ACC112 (cell line): ENCODE data around the gene MMEL1.
"Not testable (repeated sequence)": the region's sequence is repeated elsewhere in the genome, so short reads cannot be mapped to it uniquely, and the experiment has no call there.

Experiments
- H2AFZ ChIP-seq: fragments of 200-600 bp; sonication (generic); one replicate; pipeline ENCODE4 v1.6.0; 2017; ENCODE audit warnings: antibody characterized with exemption, low read length; ENCODE audit not compliant: unreplicated experiment
- H3K27ac ChIP-seq: fragments of 200-600 bp; sonication (generic); 2 replicates; pipeline ENCODE4 v1.5.1; 2014; ENCODE audit warnings: low read depth, mild to moderate bottlenecking, antibody characterized with exemption, low read length, moderate library complexity
- H3K27me3 ChIP-seq: fragments of 200-600 bp; sonication (generic); 2 replicates; pipeline ENCODE4 v1.6.1; 2014; ENCODE audit warnings: mild to moderate bottlenecking, antibody characterized with exemption, low read length, moderate library complexity, mixed read lengths; ENCODE audit not compliant: insufficient read depth
- H3K36me3 ChIP-seq: fragments of 200-600 bp; sonication (generic); 2 replicates; pipeline ENCODE4 v1.6.1; 2016; ENCODE audit warnings: mild to moderate bottlenecking, antibody characterized with exemption, low read length, moderate library complexity, mixed read lengths; ENCODE audit not compliant: insufficient read depth
- H3K4me1 ChIP-seq: fragments of 200-600 bp; sonication (generic); one replicate; pipeline ENCODE4 v1.6.1; 2016; ENCODE audit warnings: low read length, mixed read lengths; ENCODE audit not compliant: insufficient read depth, unreplicated experiment, control insufficient read depth
- H3K4me3 ChIP-seq: fragments of 200-600 bp; sonication (generic); 2 replicates; pipeline ENCODE4 v1.5.1; 2014; ENCODE audit warnings: mild to moderate bottlenecking, low read depth, low read length
- H3K79me2 ChIP-seq: fragments of 200-600 bp; sonication (generic); one replicate; pipeline ENCODE4 v1.6.0; 2016; ENCODE audit warnings: low read length; ENCODE audit not compliant: control insufficient read depth, unreplicated experiment, insufficient read depth

Gene MMEL1

DNA sequence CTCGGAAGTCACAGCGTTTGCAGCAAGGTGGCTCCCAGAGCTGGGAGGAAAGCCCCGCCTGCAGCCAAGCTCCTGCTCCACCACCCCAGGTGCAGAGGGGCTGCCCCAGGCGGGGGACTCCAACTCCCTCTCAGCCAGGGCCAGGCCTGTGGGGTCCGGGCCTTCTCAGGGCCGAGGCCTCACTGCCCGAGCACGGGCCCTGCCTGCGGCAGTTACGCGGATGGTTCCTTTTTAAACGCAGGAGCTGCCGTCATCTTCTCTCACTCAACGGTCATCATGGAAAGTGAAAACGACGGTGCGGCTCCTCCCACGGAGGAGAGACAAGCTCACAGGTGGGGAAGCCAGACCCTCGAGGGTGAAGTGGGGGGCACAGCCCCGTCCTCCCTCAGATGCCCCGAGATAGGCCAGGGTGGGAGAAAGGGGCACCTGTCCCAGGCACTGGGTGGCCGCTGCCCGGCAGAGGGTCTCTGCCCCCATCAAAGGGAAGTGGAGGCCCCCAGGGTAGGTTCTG lies 55.2 kb downstream of the MMEL1 start:
- H3K36me3 ChIP-seq, H3K27ac ChIP-seq, H3K4me1 ChIP-seq, H3K79me2 ChIP-seq, H3K4me3 ChIP-seq, H2AFZ ChIP-seq: not testable (repeated sequence)
- peaks cover 26% of the 10 kb centered on the region for H3K27me3 ChIP-seq

- Histone ChIP-seq H3K4me1 (no peaks in the 10 kb centered on the region), H3K79me2 (no peaks in the 10 kb centered on the region), H3K27me3 (peaks cover 28% of the 10 kb centered on the region), H3K36me3 (no peaks in the 10 kb centered on the region), H2AFZ (no peak overlapping the region), H3K27ac (no peak overlapping the region), H3K4me3 (no peak overlapping the region)
Measured at GRCh38 chr1:2575801-2576663, 56.8 kb downstream of the MMEL1 start.

GRCh38 chr1:2574350-2574749 lies 58.5 kb downstream of the MMEL1 start:
- no peaks in the 10 kb centered on the region for H3K36me3 ChIP-seq

GRCh38 chr1:2573250-2573920 lies 59.4 kb downstream of the MMEL1 start:
- Histone ChIP-seq H3K27me3 (peaks cover 27% of the 10 kb centered on the region), H3K27ac (no peak overlapping the region), H3K36me3 (no peaks in the 10 kb centered on the region), H3K4me3 (no peak overlapping the region), H2AFZ (no peak overlapping the region), H3K79me2 (no peaks in the 10 kb centered on the region), H3K4me1 (no peaks in the 10 kb centered on the region)

More at GRCh38 chr1:2574350-2574749, 58.5 kb downstream of the MMEL1 start:
- H3K4me3 ChIP-seq: no peak overlapping the region
- no peak overlapping the region for H3K27ac ChIP-seq
- peaks cover 27% of the 10 kb centered on the region for H3K27me3 ChIP-seq
- no peaks in the 10 kb centered on the region for H3K4me1 ChIP-seq
- no peaks in the 10 kb centered on the region for H3K79me2 ChIP-seq
- no peak overlapping the region for H2AFZ ChIP-seq

GRCh38 chr1:2571348-2571747 lies 61.5 kb downstream of the MMEL1 start:
- Histone ChIP-seq H3K4me1 (no peaks in the 10 kb centered on the region), H3K27me3 (peaks cover 27% of the 10 kb centered on the region), H3K4me3 (no peak overlapping the region), H3K79me2 (no peaks in the 10 kb centered on the region), H2AFZ (no peak overlapping the region), H3K27ac (no peak overlapping the region), H3K36me3 (no peaks in the 10 kb centered on the region)

DNA sequence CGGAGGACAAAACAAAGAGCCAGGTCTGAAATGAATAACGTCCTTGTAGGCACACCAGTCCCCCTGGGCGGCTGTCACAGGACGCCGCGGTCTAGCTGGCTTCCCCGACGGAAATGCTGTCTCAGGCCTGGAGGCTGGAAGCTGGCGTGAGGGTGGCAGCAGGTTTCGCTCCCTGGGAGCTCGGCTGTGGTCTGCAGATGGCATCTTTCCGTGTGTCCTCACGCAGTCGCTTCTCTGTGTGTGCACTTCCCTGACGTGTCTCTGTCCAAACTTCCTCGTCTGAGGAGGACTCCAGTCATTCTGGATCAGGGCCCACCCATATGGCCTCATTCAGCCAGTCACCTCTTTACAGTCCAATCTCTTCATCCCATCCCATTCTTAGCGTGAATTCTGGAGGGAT lies 62.5 kb downstream of the MMEL1 start:
- H3K4me1 ChIP-seq: no peaks in the 10 kb centered on the region
- H3K27ac ChIP-seq: no peak overlapping the region
- no peak overlapping the region for H3K4me3 ChIP-seq
- no peaks in the 10 kb centered on the region for H3K79me2 ChIP-seq
- peaks cover 27% of the 10 kb centered on the region for H3K27me3 ChIP-seq
- H2AFZ ChIP-seq: no peak overlapping the region
- no peaks in the 10 kb centered on the region for H3K36me3 ChIP-seq

DNA sequence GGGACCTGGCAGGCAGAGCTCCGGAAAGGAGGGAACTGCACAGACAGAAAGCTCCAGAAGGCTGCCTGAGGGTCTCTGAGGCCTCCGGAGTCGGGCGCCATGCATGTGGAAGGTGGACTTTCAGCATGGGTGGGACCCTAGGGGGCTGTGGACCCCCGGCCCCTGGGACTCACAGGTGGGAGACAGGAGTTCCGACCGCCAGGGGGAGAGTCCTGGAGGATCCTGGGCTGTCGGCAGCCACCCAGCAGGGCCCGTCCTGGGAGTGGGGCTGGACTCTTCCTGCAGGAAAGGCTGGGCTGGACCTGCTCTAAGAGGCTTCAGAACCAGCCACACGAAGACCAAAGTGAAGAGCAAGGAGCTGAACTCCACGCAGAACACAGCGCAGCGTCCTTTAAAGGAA lies 63.1 kb downstream of the MMEL1 start:
- not testable (repeated sequence) for H3K27ac ChIP-seq, H3K79me2 ChIP-seq

DNA sequence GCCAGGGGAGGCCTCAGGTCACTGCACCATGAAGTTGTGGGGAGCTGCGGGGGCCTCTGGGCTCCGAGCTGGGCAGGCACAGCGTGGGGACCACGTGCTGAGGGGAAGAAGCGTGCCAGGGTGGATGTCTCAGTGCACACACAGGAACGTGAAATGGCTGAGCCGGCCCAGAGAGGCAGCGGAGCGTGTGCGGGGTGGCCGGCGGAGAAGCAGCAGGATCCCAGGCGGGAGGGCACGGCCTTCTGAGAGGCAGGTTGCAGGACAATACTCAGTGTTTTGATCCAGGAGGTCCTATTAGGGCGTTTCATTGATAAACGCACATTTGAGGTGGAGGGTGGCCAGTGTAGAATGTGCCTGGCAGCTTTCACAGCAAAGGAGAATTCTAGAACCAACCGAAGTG lies 63.8 kb downstream of the MMEL1 start:
- Histone ChIP-seq H3K27me3 (peaks cover 23% of the 10 kb centered on the region), H3K36me3 (no peaks in the 10 kb centered on the region), H3K4me1 (no peaks in the 10 kb centered on the region)

More for the DNA sequence above, 63.1 kb downstream of the MMEL1 start:
- H3K27me3 ChIP-seq: peaks cover 27% of the 10 kb centered on the region
- H3K36me3 ChIP-seq, H3K4me1 ChIP-seq, H2AFZ ChIP-seq, H3K4me3 ChIP-seq: not testable (repeated sequence)

GRCh38 chr1:2568187-2568816 lies 64.5 kb downstream of the MMEL1 start:
- H3K27ac ChIP-seq, H3K4me3 ChIP-seq, H3K4me1 ChIP-seq, H2AFZ ChIP-seq, H3K36me3 ChIP-seq, H3K79me2 ChIP-seq: not testable (repeated sequence)
- peaks cover 18% of the 10 kb centered on the region; the same call in 1 of the 2 replicates for H3K27me3 ChIP-seq

More for the DNA sequence above, 63.8 kb downstream of the MMEL1 start:
- no peak overlapping the region for H3K27ac ChIP-seq
- H3K79me2 ChIP-seq: no peaks in the 10 kb centered on the region
- H3K4me3 ChIP-seq: no peak overlapping the region
- H2AFZ ChIP-seq: no peak overlapping the region

DNA sequence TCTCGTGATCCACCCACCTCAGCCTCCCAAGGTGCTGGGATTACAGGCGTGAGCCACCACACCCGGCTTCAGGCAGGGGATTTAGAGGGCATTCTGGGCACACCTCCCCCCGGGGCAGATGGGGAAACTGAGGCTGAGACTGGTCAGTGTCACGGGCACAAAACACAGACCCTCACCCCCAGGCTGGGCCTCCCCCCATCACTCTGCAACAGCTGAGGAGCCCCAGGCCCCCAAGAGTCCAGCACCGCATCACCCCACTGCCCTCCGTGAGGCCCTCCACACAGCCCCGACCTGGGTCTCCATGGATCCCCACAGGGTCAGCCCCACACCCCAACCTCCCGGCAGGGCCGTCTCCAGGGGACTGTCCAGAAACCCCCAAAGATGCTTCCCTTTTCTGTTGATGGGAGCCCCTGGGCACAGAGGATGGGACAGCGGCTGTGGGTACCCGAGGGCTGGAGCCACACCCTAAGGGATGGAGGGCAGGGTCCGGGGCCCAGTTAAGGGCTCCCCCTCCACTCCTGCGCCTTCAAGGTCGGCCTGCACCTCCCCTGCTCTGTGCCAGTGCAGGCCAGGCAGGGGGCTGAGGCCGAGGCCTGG lies 65.6 kb downstream of the MMEL1 start:
- Histone ChIP-seq H3K27me3 (peaks cover 8% of the 10 kb centered on the region; the same call in 1 of the 2 replicates), H2AFZ (no peak overlapping the region), H3K27ac (no peak overlapping the region), H3K4me1 (no peaks in the 10 kb centered on the region), H3K4me3 (no peak overlapping the region), H3K36me3 (no peaks in the 10 kb centered on the region), H3K79me2 (no peaks in the 10 kb centered on the region)
